NCI-H128 (cell line): ENCODE results near the gene MVB12B.

ENCODE experiments used
- DNase-seq: peaks from one replicate; lab custom pipeline; 2025; ENCODE audit not compliant: unreplicated experiment; lab: John Stamatoyannopoulos, UW

The MVB12B gene

GRCh38 chr9:126302730-126303129, 23.9 kb upstream of the MVB12B start:
- no peak for DNase-seq

- DNase-seq, result no peak
Observed at GRCh38 chr9:126303488-126303887, 23.1 kb upstream of the MVB12B start.

- DNase-seq, result no peak
Observed at GRCh38 chr9:126304207-126304970, 22.2 kb upstream of the MVB12B start.

- no peak for DNase-seq
Observed at GRCh38 chr9:126304971-126305320, 21.7 kb upstream of the MVB12B start.

GRCh38 chr9:126306071-126306647, 20.5 kb upstream of the MVB12B start:
- DNase-seq, result no peak

- no peak for DNase-seq
Observed at GRCh38 chr9:126307322-126308061, 19.1 kb upstream of the MVB12B start.

- no peak for DNase-seq
Observed at GRCh38 chr9:126309427-126310189, 17.0 kb upstream of the MVB12B start.

- DNase-seq, result no peak
Observed at GRCh38 chr9:126312584-126313551, 13.8 kb upstream of the MVB12B start.

GRCh38 chr9:126316085-126316655, 10.5 kb upstream of the MVB12B start:
- DNase-seq, result no peak

DNA sequence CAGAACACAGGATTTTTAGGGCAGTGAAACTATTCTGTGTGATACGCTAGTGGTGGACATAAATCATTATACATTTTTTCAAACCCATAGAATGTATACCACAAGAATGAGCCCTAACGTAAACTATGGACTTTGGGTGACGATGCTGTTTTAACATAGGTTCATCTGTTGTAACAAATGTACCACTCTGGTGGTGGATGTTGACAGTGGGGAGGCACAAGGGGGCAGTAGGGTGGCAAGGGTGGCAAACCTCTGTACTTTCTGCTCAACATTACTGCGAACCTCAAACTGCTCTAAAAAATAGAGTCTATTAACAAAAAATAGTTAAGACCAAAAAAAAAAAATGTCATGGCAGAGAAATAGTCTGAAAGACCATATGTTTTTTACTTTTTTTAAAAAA, 9.1 kb upstream of the MVB12B start:
- no peak for DNase-seq

DNA sequence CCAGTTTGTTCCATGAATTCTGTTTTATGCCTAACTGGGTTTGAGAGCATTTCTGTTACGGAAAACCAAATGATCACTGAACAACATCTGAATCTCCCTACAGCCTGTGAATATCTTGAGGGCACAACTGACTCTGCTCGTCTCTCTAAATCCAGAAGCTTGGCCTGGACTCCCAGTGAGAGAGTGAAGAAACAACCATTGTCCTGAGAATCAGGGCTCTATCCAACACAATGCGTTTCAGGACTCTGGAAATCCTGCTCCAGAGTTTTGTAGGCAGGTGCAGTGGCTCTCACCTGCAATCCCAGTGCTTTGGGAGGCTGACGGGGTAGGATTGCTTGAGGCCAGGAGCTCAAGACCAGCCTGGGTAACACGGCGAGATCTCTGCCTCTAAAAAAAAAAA, 7.8 kb upstream of the MVB12B start:
- no peak for DNase-seq

DNA sequence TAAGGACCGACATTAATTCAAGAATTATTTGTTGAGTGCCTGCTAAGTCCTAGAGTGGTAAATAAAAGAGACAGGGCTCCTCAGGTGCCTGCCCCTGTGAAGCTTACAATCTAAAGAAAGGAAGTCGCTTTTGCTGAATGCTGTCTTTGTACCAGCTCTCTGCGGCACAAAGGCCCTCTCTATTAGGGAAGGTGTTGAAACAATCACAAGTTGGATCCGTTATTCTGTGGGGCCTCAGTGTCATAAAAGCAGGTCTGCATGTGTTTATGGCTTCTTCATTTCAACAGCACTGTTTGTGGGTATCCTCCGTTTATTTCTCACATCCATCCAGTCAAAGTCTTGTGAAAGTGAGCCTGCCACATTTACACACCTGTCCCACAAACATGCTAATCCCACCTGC, 7.0 kb upstream of the MVB12B start:
- DNase-seq, result no peak

GRCh38 chr9:126320158-126320922, 6.3 kb upstream of the MVB12B start:
- DNase-seq, result no peak

DNA sequence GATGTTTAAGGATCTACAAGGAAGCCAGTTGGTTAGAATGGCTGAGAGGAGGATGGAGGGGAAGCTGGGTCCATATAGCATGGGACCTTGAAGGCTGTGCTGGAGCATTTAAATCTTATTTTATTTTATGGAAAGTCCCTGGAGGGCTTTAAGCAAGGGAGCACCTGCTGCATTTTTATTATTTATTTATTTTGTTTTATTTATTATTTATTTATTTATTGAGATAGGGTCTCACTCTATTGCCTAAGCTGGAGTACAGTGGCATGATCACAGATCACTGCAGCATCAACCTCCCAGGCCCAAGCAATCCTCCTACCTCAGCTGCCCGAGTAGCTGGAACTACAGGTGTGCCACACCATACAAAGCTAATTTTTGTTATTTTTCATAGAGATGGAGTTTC, 4.9 kb upstream of the MVB12B start:
- no peak for DNase-seq

DNA sequence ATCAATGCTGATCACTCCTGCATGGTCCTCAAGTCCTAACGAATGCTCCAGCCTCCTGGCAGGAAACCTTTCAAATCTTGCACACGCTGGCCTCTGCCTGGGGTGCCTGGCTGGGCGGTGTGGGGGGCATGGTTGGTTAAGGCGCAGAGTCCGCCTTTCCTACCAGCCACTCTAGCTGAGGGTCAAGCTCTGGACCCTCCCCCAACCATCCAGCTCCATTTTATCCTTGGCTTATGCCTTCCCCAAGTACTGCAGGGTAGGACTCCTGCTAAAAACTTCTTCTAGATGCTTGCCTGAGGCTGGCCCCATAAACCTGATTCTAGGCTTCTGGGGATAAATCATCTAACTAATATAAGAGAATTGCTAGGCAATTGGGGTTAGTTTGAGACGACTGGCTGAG, 808 bp upstream of the MVB12B start:
- DNase-seq, result no peak

- DNase-seq, result no peak
Observed at GRCh38 chr9:126327006-126327713, 531 bp downstream of the MVB12B start.

DNA sequence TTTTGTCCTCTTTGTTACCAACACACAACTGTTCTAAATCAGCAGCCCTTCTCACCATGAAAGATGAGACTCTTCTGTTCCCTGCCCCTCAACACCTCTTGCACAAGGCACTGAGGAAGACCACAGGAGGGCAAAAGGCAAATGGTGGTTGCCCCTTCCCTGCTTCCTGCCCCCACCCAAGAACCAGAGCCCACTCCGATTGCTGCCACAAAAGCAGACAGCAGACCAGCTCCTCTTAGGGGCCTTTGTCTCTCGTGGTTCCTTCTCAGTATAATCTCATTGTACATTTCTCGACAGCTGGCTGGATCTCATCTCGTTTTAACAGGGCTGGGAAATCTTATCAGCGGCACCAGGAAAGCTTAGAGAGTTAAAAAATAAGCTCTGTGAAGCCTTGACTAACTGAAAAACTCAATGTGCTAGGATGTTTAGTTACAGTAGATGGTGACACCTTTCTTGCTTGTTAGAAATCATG, 1.1 kb downstream of the MVB12B start:
- no peak for DNase-seq

DNA sequence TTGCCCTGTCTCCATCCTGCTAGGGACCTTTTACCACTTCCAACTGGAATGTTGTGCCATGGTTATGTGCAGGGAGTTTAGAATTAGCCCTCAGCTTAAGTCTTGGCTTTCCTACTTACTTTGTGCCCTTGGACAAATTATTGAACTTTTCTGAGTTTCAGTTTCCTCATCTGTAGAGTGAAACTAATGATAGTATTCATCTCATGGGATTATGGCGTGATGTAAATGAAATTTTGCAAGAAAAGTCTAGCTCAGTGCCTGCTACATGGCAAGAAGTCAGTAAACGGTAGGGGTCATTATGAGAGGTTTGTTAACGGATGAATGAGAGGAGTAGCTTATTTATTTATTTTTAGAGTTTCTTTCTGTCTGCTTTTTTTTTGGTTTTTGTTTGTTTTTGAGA, 1.8 kb downstream of the MVB12B start:
- DNase-seq, result no peak
